AG10803 (cell line): ENCODE results near the gene TYW1B.
"Not testable (repeated sequence)": the region's sequence is repeated elsewhere in the genome, so short reads cannot be mapped to it uniquely, and the experiment has no call there.

Experiments
- DNase-seq: peaks from one replicate; pipeline ENCODE4 v3.0.0; 2010; ENCODE audit warnings: low read depth
- H3K4me3 ChIP-seq: 2 replicates; pipeline ENCODE4 v1.5.1; 2011; ENCODE audit warnings: mild to moderate bottlenecking, low read length, control low read depth
- CTCF ChIP-seq: conservative IDR thresholded peaks from 2 replicates; pipeline ENCODE4 v1.5.1; 2011; ENCODE audit warnings: mild to moderate bottlenecking, low read length, control low read depth, inconsistent platforms

TYW1B gene

GRCh38 chr7:72689344-72689743, 138.7 kb downstream of the TYW1B start:
- not testable (repeated sequence) for DNase-seq, H3K4me3 ChIP-seq

- not testable (repeated sequence) for DNase-seq, H3K4me3 ChIP-seq
Measured at GRCh38 chr7:72681211-72681610, 146.8 kb downstream of the TYW1B start.

DNA sequence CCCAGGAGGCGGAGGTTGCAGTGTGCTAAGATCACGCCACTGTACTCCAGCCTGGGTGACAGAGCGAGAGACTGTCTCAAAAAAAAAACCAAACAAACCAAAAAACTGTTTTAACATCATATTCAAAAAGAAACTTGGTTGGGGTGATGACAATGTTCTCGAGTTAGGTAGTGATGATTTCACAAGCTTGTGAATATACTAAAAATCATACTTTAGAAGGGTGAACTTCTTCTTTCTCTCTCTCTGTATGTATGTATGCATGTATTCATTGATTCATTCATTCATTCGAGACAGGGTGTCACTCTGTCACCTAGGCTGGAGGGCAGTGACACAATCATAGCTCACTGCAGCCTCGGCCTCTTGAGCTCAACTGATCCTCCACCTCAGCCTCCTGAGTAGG, 151.1 kb downstream of the TYW1B start:
- not testable (repeated sequence) for DNase-seq, H3K4me3 ChIP-seq

- H3K4me3 ChIP-seq, DNase-seq: not testable (repeated sequence)
Measured at GRCh38 chr7:72676086-72676690, 151.8 kb downstream of the TYW1B start.

- not testable (repeated sequence) for H3K4me3 ChIP-seq, DNase-seq
Measured at GRCh38 chr7:72675686-72676085, 152.3 kb downstream of the TYW1B start.

DNA sequence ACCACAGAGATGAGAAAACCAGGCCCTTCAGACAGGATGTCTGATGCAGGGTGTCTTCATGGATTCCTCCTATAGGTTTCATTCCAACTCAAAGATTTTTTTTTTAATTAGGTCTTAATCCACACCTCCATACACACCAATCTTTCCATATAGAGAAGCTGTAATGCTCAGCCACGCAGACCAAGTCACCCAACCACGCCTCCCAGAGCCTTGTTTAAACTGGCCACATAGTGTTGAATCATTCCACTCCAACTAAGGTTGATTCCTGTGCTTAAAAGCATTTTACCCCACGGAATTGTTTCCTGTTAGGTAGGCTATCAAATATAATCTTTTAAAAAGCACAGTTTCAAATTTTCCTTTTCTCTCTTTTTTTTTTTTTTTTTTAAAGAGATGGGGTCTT, 153.6 kb downstream of the TYW1B start:
- DNase-seq, result no peak
- H3K4me3 ChIP-seq, result no peak overlapping the region
- TF ChIP-seq CTCF, result no peak

DNA sequence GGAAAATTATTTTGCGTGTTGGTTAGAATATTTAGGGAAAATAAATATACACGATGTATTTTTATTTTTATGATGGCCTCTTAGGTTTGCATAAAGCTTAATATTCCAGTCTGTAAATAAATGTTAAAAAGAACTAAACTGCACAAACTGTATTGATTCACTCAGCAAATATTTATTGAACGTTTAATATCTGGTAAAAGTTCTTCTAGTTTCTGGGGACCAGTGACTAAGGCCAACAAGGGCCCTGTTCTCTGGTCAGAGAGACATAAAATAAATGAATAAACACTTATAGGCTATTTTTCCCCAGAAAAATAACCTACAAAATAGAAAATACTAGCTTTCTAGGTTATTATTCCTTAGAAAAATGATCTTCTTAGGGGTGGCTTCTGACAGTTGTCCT, 157.2 kb downstream of the TYW1B start:
- DNase-seq, H3K4me3 ChIP-seq: not testable (repeated sequence)

DNA sequence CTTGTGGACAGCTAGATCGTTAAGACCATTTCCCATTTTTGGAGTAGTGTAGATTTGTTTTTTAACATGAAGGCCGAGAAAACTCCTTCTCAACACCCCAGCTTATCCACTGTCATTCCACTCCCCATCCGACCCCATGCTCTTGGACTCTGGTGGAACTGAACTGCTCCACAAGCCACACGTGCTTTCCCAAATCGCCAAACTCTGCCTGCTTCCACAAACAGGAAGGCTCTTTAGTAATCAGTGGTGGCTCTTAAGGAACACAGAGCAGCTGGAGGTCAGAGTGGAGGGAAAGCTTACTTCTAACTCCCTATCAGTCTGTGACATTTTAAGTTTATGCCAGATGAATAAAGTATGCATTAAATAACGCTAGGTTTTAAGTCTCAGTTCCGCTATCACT, 159.6 kb downstream of the TYW1B start:
- H3K4me3 ChIP-seq, DNase-seq: not testable (repeated sequence)

DNA sequence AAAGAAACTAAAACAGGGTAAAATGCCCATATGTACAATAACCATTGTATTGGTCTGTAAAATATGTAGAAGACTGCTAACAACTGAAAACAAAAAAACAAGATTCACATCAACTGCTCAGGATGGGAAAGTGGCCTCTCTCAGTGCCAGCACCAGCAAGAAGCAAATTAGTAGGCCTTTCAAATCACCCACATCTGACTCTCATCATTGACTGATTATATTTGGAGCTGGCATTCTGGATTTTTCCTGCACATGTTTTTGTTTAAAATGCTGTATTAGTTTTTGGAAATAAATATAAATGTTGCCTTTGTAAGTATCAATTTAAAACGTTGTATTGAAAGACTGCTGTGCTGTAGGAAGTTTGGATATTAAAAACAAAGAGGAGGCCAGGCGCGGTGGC, 161.0 kb downstream of the TYW1B start:
- DNase-seq, result not testable (repeated sequence)

GRCh38 chr7:72648574-72648973, 179.4 kb downstream of the TYW1B start:
- not testable (repeated sequence) for H3K4me3 ChIP-seq, DNase-seq

More for the DNA sequence above, 161.0 kb downstream of the TYW1B start:
- not testable (repeated sequence) for H3K4me3 ChIP-seq

DNA sequence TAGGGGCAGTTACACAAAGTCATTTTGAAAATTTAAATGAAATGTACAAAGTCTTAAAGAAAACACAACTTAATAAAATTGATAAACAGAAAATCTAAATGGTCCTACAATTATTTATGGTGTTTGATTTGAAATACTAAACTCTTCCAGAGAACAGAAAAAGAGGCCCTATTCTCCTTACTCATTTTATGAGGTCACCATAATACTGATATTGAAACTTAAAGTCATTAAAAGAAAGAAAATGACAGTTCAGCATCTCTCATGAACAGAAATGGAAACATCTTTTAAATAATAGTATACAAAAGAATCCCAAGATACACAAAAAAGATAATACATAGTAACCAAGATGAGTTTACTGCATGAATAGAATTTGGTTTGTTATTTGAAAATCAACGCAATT, 184.3 kb downstream of the TYW1B start:
- DNase-seq, H3K4me3 ChIP-seq: not testable (repeated sequence)

DNA sequence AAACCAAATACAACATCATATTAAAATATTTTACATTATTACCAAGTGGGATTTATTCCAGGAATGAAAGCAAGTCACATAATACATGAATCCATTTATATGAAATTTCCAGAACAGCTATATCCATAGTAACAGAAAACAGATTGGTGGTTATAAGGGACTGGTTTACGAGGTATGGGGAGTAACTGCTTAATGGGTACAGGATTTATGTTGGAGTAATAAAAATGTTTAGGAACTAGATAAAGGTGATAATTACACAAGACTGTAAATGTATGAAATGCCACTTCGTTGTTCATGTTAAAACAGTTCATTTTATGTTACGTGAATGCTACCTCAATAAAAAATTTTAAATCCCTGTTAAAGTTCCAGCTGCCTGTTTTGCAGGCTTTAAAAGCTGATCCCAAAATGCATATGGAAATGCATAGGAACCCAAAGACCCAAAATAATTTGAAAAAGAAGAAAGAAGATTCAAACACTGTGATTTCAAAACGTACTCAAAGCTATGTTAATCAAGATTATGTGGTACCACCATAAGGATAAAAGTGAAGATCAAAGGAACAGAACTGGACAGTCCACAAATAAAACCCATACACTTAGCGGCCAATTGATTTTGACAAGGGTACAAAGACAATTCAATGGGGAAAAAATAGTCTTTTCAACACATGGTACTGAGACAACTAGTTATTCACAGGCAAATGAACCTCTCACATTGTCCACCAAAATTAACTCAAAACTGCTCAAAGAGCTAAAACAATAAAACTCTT, 186.3 kb downstream of the TYW1B start:
- DNase-seq, H3K4me3 ChIP-seq: not testable (repeated sequence)

GRCh38 chr7:72640740-72641139, 187.3 kb downstream of the TYW1B start:
- not testable (repeated sequence) for H3K4me3 ChIP-seq, DNase-seq

DNA sequence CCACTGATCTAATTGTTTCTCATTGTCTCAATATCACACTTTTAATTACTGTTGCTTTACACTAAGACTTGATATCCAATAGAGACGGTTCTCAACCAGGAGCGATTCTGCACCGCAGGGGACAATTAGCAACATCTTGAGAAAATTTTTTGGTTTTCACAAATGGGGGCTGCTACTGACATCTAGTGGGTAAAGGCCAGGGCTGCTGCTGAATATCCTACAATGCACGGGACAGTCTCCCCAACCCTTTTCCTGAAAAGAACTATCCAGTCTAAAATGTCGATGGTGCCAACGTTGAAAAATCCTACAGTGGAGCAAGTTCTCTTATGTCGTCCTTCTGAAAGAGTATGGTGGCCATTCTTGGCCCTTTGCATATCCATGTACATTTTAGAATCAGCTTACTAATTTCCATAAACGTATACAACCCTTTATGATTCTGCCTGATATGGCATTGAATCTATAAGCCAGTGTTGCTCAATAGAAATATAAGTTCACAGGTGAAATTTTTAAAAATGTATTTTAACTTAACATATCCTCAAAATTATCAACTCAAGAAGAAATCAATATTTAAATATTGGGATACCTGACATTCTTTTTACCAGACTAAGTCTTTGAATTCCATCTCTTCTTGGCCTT, 192.6 kb downstream of the TYW1B start:
- DNase-seq, H3K4me3 ChIP-seq: not testable (repeated sequence)
- TF ChIP-seq CTCF, result peak; percentile 32

DNA sequence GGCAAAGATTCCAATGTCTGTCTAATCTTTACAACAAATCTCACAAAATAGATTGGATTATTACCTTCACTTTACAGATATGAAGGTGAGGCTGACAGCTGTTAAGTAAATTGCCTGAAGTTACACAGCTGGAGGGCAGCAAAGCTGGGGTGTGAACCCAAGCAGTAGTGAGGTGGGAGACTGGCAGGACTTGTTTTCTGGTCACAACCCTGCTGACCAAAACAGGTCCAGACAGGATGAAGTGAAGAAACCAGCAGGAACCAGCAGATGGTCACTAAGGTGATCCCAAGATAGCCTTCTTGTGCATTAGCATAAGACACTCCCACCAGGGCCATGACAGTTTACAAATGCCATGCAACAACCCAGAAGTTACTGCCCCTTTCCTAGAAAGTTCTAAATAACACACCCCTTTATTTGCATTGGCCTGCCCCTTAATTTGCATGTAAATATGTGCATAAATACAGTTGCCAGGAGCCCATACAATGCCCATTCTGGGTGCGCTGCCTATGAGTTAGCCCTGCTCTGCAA, 195.2 kb downstream of the TYW1B start:
- H3K4me3 ChIP-seq, result not testable (repeated sequence)
- DNase-seq, result peak; percentile 1

- not testable (repeated sequence) for DNase-seq, H3K4me3 ChIP-seq
Measured at GRCh38 chr7:72628375-72628774, 199.6 kb downstream of the TYW1B start.

- not testable (repeated sequence) for DNase-seq, H3K4me3 ChIP-seq
Measured at GRCh38 chr7:72626428-72627011, 201.5 kb downstream of the TYW1B start.
